ENCODE data around the gene SV2B. TPM values are rescaled to one million over a fixed set of nuclear protein-coding genes. Genes with fewer than 3 reads are reported as not detected.

Gene SV2B
- total RNA-seq, 1 experiment from 2014 or later, result 1.4 TPM

- TF ChIP-seq, protein P1, sequence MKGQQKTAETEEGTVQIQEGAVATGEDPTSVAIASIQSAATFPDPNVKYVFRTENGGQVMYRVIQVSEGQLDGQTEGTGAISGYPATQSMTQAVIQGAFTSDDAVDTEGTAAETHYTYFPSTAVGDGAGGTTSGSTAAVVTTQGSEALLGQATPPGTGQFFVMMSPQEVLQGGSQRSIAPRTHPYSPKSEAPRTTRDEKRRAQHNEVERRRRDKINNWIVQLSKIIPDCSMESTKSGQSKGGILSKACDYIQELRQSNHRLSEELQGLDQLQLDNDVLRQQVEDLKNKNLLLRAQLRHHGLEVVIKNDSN (CRISPR knock-in tag; IDR thresholded peaks at IDR 0.05), result no peak
These were observed 36.4 kb downstream of the SV2B start (continued) for GRCh38 chr15:91136386-91136923.

- no peak overlapping the region for H3K4me3 Mint-ChIP-seq
- ChIA-PET POLR2A (no interaction called here), CTCF (interaction anchor here (1.1 kb wide), 1 partner anchor 107 kb away, joined by 6 read pairs; no protein-coding TSS in a partner anchor)
- no peak overlapping the region for H3K27ac Mint-ChIP-seq
- TF ChIP-seq ELF4 (CRISPR knock-in tag; IDR thresholded peaks at IDR 0.05; ENCODE audit: low read depth) (no peak), HMGA2 (CRISPR knock-in tag; IDR thresholded peaks at IDR 0.05) (no peak), OVOL2 (CRISPR knock-in tag; IDR thresholded peaks at IDR 0.05; ENCODE audit: borderline replicate concordance) (no peak), MAX (CRISPR knock-in tag; IDR thresholded peaks at IDR 0.05) (no peak), NFE2L1 (CRISPR knock-in tag; IDR thresholded peaks at IDR 0.05) (no peak), GTF2I (CRISPR knock-in tag; conservative IDR thresholded peaks at IDR 0.05) (no peak)
- TF ChIP-seq, protein P2, sequence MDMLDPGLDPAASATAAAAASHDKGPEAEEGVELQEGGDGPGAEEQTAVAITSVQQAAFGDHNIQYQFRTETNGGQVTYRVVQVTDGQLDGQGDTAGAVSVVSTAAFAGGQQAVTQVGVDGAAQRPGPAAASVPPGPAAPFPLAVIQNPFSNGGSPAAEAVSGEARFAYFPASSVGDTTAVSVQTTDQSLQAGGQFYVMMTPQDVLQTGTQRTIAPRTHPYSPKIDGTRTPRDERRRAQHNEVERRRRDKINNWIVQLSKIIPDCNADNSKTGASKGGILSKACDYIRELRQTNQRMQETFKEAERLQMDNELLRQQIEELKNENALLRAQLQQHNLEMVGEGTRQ (CRISPR knock-in tag; IDR thresholded peaks at IDR 0.05), result no peak
- TF ChIP-seq, protein P3, sequence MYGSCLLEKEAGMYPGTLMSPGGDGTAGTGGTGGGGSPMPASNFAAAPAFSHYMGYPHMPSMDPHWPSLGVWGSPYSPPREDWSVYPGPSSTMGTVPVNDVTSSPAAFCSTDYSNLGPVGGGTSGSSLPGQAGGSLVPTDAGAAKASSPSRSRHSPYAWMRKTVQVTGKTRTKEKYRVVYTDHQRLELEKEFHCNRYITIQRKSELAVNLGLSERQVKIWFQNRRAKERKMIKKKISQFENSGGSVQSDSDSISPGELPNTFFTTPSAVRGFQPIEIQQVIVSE (CRISPR knock-in tag; IDR thresholded peaks at IDR 0.05; ENCODE audit: borderline replicate concordance), result no peak
- TF ChIP-seq, protein P4, sequence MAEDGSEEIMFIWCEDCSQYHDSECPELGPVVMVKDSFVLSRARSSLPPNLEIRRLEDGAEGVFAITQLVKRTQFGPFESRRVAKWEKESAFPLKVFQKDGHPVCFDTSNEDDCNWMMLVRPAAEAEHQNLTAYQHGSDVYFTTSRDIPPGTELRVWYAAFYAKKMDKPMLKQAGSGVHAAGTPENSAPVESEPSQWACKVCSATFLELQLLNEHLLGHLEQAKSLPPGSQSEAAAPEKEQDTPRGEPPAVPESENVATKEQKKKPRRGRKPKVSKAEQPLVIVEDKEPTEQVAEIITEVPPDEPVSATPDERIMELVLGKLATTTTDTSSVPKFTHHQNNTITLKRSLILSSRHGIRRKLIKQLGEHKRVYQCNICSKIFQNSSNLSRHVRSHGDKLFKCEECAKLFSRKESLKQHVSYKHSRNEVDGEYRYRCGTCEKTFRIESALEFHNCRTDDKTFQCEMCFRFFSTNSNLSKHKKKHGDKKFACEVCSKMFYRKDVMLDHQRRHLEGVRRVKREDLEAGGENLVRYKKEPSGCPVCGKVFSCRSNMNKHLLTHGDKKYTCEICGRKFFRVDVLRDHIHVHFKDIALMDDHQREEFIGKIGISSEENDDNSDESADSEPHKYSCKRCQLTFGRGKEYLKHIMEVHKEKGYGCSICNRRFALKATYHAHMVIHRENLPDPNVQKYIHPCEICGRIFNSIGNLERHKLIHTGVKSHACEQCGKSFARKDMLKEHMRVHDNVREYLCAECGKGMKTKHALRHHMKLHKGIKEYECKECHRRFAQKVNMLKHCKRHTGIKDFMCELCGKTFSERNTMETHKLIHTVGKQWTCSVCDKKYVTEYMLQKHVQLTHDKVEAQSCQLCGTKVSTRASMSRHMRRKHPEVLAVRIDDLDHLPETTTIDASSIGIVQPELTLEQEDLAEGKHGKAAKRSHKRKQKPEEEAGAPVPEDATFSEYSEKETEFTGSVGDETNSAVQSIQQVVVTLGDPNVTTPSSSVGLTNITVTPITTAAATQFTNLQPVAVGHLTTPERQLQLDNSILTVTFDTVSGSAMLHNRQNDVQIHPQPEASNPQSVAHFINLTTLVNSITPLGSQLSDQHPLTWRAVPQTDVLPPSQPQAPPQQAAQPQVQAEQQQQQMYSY (CRISPR knock-in tag; IDR thresholded peaks at IDR 0.05), result no peak
- TF ChIP-seq, protein P5, sequence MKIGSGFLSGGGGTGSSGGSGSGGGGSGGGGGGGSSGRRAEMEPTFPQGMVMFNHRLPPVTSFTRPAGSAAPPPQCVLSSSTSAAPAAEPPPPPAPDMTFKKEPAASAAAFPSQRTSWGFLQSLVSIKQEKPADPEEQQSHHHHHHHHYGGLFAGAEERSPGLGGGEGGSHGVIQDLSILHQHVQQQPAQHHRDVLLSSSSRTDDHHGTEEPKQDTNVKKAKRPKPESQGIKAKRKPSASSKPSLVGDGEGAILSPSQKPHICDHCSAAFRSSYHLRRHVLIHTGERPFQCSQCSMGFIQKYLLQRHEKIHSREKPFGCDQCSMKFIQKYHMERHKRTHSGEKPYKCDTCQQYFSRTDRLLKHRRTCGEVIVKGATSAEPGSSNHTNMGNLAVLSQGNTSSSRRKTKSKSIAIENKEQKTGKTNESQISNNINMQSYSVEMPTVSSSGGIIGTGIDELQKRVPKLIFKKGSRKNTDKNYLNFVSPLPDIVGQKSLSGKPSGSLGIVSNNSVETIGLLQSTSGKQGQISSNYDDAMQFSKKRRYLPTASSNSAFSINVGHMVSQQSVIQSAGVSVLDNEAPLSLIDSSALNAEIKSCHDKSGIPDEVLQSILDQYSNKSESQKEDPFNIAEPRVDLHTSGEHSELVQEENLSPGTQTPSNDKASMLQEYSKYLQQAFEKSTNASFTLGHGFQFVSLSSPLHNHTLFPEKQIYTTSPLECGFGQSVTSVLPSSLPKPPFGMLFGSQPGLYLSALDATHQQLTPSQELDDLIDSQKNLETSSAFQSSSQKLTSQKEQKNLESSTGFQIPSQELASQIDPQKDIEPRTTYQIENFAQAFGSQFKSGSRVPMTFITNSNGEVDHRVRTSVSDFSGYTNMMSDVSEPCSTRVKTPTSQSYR (CRISPR knock-in tag; IDR thresholded peaks at IDR 0.05), result no peak
- H3K9me3 Mint-ChIP-seq, result peaks cover 6% of the 10 kb centered on the region; the same call in 1 of the 2 replicates
- no peak for DNase-seq (ENCODE audit: low spot score)
- H3K4me1 Mint-ChIP-seq, result peaks cover 5% of the 10 kb centered on the region
- ATAC-seq, result no peak
- H3K27me3 Mint-ChIP-seq (ENCODE audit: low read depth), result no peaks in the 10 kb centered on the region
- H3K36me3 Mint-ChIP-seq, result no peaks in the 10 kb centered on the region
These were observed 40.5 kb downstream of the SV2B start for GRCh38 chr15:91140601-91141000.

DNA sequence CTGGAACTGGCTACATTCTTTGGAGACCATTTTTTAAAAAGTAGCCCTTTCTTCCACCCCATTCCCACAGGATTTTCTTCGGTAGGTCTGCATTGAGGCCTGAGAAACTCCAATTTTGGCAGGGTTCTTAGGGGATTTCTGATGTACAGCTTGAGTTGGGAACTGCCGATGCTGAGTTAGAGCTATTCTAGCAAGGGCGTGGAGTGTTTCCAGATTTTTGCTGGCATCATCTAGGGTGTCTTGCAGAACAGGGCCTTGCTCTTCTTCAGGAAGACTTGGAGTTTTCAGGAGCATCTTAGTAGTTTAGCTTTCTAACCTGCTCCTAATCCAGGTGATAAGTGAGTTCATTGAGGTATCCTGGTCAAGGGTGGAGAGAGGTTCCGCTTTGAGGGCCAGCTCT is 41.0 kb downstream of the SV2B start:
- Mint-ChIP-seq H3K36me3 (no peaks in the 10 kb centered on the region), H3K27me3 (ENCODE audit: low read depth) (no peaks in the 10 kb centered on the region), H3K4me1 (peaks cover 5% of the 10 kb centered on the region), H3K4me3 (no peak overlapping the region), H3K27ac (no peak overlapping the region), H3K9me3 (peaks cover 6% of the 10 kb centered on the region; the same call in 1 of the 2 replicates)
- POLR2A ChIA-PET, result no interaction called here
- CTCF ChIA-PET, result interaction anchor here (0.9 to 1.1 kb wide), 4 partner anchors 41 to 106 kb away, joined by 3 to 6 read pairs (median 4); partner anchors contain the start of gene SV2B
- ATAC-seq (no peak), DNase-seq (ENCODE audit: low spot score) (no peak)
- TF ChIP-seq, protein P1 (CRISPR knock-in tag; IDR thresholded peaks at IDR 0.05), result no peak
- TF ChIP-seq ZNF425 (CRISPR knock-in tag; conservative IDR thresholded peaks at IDR 0.05), result no peak
- TF ChIP-seq HMGXB4 (CRISPR knock-in tag; IDR thresholded peaks at IDR 0.05), result no peak
- TF ChIP-seq, protein P6, sequence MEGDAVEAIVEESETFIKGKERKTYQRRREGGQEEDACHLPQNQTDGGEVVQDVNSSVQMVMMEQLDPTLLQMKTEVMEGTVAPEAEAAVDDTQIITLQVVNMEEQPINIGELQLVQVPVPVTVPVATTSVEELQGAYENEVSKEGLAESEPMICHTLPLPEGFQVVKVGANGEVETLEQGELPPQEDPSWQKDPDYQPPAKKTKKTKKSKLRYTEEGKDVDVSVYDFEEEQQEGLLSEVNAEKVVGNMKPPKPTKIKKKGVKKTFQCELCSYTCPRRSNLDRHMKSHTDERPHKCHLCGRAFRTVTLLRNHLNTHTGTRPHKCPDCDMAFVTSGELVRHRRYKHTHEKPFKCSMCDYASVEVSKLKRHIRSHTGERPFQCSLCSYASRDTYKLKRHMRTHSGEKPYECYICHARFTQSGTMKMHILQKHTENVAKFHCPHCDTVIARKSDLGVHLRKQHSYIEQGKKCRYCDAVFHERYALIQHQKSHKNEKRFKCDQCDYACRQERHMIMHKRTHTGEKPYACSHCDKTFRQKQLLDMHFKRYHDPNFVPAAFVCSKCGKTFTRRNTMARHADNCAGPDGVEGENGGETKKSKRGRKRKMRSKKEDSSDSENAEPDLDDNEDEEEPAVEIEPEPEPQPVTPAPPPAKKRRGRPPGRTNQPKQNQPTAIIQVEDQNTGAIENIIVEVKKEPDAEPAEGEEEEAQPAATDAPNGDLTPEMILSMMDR (IDR thresholded peaks at IDR 0.05), result no peak
- no peak for TF ChIP-seq ATF1 (CRISPR knock-in tag; IDR thresholded peaks at IDR 0.05)

Measured in WTC11 (cell line).